HG02852 (cell line): ENCODE results near the gene MAN1A2.

ENCODE experiments used
- ATAC-seq: cut with Tn5 transposase; IDR thresholded peaks from one replicate; pipeline ENCODE4 v1.9.1; 2021; ENCODE audit warnings: mild to moderate bottlenecking, moderate library complexity; ENCODE audit not compliant: unreplicated experiment

MAN1A2 gene

DNA sequence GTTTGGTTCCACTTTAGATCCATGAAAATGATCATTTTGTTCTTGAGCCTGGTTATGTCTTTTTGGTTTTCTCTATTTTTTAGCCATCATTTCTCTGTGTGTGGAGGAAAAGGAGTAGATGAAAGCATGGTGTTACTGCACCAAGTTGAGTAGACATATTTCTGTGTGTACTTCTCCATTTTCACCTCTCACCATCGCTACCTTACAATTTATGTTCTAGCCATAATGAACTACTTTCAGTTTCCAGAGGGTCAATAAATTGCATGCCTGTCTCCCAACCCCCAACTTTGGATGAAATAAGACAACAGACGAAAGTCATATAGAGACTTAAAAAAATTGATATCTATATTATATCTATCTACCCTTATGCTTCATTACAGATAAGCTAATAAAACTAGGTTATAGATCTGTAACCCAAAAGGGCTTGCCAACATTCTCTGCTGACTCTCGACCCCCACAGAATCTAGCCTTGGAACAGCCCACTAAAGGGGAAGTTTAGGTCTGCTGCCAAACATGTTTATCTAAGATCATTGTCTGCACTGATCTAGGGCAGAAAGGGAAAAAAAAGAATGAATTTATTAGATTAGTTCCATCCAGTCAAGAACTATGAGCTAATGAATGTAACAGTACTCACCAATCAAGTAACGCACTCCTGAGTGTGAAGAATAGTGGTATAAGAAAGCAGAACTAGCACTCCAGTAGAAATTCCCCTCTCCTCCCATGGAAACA, 7.5 kb upstream of the MAN1A2 start:
- no peak for ATAC-seq

DNA sequence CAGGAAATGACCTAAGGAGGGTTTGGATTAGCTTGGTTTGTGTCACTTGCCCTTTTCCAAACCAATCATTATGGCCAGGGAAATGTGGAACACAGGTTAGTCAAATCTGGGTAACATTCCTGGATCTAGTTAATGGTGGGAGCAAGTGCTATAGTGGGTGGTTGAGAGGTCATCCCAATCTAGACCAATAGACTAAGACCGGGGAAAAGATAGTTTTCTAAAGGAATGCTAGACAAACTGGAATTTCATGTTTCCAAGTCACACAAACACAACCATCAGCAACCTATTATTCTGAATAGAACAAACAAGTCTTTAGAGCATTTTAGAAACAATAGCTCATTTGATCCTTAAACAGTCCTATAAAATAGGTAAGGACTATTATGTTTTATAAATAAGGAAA, 4.3 kb upstream of the MAN1A2 start:
- ATAC-seq: no peak

DNA sequence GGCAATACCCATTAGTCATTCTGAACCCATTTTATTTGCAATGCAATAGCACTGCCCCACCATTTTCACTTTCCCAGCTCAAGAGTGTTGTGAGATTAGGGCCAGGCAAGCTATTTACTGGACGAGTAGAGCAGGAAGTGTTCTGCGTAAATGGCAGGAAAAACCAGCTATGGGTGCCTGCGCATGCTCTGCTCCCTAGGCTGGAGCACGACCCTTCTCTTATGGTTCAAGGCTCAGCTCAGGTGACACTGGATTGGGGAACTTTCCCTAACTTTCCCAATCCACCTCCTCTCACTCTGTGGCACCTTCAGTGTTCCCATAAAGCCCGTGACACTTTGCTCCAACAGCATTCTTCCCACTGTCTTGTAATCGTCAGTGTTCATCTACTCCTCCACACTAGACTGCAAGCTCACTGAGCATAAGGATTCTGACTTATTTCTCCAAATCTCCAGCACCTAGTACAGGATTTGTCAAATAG, 3.6 kb upstream of the MAN1A2 start:
- no peak for ATAC-seq

DNA sequence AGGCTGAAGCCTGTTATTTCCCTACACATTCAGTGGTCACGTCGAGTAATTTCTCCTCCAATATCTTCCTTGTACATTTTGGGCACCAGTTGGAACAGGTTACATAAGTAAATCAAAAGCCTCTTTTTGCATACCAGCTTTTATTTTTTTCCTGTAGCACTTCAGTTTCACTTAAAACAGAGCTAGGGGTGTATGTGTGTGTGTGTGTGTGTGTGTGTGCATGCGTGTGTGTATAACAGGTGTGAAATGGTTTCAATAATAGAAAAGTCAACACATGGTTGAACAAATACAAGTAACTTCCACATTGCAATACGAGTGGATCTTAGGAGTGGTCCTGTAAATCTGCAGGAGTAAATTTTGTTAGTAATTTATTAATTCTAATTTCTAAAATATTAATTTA, 3.0 kb upstream of the MAN1A2 start:
- ATAC-seq: no peak

DNA sequence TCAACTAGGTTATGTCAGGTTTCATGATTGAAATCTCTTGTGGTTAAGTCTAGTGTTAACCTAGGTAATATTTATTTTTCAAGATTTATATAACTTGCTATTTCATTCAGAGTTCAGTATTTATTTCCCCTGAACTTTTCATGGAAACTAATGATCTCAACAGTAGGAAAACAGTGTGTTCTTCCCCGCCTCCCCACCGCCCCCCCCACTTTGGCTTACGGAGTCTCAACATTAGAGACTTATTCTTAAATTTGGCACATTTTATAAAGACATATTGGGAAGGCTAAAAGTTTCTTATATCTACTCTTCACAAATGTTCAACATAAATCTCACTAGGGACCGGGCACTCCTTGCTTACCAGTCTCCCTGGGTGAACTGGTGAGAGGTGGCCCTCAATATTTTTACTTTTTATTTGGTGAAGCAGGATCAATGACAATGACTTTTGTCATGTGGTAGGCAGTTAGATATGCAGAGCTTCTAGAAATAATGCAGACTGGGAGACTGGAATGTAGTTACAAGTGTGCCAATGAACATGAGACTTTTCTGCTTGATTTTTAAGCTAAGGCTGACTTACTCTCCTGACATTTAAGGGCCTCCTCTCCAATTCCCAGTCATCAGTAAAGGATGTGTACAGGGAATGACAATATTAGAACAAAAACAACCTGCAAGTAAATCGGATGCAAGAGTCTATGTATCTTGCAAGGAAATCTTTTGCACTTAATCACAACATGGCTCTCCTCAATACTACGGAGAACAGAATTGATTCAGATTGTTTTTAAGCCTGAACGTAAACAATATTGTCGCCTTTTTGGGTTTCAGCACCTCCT, 1.7 kb upstream of the MAN1A2 start:
- no peak for ATAC-seq

DNA sequence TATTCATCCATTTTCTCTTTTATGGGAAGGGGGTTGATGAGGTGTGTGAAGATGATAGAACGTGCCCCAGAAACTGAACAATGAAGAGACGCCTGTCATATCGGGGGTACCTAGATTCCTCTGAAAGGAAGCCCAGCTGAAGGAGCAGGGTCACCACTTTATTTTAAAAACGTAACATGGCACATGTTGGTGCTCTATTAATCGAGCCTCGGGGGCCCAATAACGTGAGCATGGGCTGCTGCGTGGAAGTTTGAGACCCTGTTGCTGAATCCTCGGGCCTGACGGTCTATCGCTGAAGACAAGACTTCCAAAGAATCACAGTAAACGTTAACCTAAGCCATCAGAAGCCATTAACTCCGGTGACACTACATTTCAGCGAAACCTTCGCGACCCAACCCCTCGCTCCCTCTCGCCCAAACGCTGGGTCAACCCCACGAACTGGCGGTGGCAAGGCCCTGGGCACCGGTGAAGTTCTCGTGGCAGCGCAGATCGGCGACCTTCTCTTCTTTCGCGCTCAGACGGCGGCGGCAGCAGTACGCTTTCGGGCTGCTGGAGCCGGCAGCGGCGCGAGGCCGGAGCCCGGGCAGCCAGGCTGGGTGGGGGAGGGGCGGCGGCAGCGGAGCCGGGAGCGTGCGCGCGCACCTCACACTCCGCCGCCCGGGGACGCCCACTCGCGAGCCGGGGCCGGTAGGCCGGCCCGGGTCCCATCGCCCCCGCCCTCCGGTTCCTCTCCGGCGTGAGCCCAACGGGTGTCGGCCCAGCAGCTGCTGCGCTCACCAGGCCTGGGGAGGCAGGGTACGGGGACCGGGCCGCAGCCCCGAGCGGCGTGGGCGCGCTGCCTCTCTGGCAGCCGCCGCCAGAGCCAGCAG, 838 bp upstream of the MAN1A2 start:
- ATAC-seq: peak; percentile 41

DNA sequence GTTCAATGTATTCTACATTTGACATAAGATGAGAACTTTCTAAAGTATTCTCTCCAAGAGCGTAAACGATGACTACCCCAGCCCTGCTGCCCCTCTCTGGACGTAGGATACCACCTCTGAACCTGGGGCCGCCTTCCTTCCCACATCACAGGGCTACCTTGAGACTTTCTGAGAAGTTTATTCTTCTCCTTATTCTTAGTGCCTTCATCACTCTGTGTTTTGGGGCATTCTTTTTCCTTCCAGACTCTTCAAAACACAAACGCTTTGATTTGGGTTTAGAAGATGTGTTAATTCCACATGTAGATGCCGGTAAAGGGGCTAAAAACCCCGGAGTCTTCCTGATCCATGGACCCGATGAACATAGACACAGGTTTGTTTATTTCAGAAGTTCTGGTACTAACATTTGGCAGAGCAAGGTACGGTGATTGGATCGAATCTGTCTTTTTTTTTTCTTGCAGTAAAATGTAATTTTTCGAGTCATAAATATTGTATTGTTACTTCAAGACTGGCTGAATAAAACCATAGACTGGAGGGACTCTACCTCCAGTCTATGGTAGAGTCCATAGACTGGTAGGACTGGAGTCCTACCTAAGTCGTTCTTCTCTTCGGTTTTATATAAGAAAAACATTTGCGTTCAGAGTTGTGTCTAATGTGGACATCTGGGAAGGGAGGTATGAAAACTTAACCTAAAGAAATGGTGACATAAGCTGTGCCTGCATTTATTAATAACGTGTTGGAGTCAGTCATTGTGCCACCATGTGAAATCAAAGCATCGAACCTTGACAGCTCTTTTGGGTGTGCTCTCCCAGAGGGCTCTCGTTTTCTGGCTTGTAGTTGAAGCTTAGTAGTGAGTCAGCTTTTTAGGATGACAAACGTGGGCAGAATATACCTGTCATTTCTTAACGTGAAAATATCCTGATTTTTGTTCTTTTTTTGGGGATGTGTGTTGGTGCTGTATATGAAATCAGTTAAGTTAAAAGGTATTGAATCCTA, 1.2 kb downstream of the MAN1A2 start:
- peak; percentile 18 for ATAC-seq

DNA sequence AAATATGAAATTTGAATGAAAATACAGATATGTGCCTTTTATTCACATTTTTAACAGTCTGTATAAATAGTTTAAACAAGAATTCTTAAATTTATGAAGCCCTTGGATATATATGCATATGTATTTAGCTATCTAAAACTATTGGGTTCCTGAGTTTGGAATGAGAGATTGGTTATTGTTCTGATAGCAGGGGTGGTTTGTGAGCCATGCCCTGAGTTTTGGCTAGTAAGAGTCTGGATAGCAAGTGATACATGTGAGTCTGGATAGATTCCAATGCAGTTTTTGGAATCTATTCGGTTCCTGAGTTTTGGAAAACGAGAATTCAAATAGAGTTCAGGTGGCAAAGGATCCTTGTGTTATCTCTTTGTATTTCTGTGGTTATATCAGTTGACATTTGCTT, 2.8 kb downstream of the MAN1A2 start:
- no peak for ATAC-seq

DNA sequence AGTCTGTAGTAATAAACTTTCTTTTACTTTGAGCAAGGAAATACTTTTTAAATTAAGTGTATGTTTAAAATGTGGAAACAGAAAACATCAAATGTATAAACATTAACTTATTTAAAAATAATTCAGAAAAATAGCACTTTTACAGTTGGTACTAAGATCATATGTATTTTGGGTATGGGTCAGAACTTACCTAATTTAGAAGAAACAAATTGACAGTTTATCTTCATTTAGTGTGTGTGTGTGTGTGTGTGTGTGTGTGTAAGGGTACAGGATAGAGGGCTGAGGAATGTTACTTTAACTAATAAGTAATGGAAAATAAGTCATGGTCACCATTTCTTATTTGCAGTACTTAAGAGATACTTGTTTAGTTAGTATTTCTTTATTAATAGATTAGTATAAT, 3.3 kb downstream of the MAN1A2 start:
- no peak for ATAC-seq

DNA sequence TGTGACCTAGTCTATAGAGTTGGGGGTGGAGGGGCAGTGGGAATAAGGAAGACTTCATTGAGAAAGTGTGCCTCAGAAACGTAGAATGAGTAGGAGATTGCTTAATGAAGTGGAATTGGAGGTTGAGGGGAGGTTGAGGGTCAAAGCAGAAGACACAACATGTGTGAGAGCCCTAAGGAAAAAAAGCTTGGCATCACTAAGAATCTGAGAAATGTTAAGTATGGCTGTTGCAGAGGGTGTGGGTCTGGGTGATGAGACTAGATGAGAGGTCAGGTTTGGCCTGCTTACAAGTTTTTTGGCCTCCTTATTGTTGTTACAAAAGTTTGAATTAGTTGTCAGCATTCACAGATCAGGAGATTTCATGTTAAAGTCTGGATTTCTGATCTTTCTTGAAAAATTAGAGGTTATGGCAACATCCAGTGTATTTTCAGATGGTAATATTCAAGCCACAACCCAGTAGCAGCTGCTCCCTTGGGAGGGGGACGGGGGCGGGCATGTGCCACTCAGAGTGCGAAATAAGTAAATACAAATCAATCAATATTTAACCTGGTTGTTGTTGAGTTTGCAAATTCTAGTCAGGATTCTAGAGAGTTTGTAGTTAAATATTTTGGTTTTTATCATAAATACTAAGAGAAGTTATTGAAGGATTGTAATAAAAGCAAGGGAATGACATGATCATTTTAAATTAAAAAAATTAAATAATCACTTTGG, 4.3 kb downstream of the MAN1A2 start:
- ATAC-seq: no peak

DNA sequence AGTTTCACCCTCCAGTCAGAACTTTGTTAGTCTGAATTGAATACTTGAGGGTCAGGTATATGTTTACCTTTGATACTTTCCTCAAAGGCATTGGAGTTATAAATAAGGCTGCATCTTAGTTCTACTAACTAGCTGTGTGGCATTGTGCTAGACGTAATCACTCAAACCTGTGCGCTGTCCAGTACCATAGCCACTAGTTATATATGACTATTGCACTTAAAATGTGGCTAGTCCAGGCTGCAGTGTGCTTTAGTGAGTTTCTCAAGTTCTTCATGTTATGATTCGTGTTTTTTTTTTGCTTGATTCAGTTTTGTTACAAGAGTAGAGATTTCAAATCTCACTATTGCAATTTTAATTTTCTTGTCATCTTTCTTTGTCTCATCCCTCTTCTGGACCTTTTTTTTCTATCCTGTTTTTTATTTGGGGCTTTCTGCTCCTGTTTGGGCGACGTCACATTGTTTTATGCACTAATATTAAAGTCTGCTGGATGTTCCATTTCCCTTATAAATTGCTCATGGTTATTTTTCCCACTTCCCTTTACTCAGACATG, 5.7 kb downstream of the MAN1A2 start:
- ATAC-seq: no peak

DNA sequence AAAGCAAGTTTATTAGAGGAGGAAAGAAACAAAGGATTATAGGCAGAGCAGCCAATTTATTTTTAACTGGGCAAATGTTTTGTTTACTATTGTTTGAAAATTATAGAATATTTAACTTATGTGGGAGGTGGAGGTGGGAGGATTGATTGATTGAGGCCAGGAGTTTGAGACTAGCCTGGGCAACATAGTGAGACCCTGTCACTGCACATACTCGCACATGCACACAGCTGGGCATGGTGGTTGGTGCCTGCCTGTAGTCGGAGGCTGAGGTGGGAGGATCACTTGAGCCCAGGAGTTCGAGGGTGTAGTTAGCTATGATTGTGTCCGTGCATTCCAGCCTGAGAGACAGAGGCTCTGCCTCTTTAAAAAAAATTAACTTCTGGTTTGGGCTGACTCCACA, 6.7 kb downstream of the MAN1A2 start:
- ATAC-seq: no peak

DNA sequence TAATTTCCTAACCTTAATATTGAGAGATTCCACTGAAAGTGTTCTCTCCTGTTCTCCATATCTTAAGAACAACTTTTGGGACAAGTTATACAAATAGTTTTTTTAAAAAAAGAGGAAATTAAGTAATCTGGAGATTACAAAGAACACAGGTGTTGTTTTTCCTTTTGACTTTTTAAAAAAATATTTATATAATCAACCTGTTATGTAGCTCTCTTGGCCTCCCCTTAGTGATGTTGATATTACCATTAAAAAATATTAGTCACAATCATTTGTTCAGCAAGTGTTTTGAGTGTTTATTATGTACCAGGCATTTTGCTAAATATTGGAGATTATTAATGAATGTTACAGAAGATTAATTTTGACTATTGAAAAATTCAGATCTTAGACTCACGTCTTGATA, 8.1 kb downstream of the MAN1A2 start:
- no peak for ATAC-seq

DNA sequence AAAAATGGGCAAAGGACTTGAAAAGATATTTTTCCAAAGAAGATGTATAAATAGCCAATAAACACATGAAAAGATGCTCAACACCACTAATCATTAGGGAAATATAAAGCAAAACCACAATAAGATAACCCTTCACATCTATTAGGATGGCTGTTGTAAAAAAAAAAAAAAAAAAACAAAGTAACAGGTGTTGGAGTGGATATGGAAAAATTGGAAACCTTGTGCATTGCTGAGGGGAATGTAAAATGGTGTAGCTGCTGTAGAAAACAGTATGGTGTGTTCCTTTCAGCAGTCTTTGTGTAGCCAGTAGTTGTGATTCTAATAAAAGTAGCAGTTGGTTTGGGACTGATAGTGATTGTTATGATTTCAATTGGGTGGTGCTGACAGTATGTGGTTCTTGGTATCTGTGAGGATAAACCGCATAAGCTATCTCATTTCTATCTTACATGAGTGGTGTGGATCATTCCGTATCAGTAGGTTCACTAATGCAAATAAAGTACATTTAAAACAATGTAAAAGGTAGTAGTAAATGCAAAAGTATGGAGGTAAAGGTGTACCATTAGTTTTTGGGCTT, 19.9 kb downstream of the MAN1A2 start:
- ATAC-seq: no peak

DNA sequence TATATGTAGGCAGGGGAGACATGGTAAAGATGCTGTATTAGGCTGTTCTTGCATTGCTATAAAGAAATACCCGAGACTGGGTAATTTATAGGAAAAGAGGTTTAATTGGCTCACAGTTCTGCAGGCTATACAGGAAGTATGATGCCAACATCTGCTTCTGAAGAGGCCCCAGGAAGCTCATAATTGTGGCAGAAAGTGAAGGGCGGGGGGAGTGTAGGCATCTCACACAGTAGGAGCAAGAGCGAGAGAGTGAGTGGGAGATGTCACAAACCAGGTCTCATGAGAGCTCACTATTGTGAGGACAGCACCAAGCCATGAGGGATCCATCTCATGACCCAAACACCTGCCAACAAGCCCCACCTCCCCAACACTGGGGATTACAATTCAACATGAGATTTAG, 21.1 kb downstream of the MAN1A2 start:
- ATAC-seq: no peak

DNA sequence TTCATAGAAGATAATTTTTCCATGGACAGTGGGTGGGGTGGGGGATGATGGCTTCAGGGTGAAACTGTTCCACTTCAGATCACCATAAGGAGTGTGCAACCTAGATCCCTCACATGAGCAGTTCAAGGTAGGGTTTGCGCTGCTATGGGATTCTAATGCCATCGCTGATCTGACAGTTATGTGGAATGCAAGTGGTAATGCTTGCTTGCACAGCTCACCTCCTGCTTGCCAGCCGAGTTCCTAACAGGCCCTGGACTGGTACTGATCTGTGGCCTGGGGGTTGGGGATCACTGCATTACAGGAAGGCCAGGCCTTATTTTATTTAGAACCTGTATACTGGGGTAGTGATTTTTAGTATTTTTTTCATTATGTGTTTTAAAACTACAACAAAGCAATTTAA, 22.0 kb downstream of the MAN1A2 start:
- no peak for ATAC-seq

DNA sequence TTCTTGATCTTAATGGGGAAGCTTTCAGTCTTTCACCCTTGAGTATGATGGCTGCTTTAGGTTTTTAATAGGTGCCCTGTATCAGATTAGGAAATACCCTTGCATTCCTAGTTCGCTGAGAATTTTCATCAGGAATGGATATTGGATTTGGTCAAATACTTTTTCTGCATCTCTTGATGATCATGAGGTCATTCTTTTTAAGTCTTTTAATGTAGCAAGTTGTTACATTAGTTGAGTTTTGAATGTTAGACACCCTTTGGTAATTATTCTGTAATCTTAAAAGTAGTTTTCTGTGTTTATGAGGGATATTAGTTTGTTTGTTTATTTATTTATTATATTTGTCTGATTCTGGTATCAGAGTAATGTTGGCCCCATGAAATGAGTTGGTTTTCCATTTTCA, 22.5 kb downstream of the MAN1A2 start:
- no peak for ATAC-seq

DNA sequence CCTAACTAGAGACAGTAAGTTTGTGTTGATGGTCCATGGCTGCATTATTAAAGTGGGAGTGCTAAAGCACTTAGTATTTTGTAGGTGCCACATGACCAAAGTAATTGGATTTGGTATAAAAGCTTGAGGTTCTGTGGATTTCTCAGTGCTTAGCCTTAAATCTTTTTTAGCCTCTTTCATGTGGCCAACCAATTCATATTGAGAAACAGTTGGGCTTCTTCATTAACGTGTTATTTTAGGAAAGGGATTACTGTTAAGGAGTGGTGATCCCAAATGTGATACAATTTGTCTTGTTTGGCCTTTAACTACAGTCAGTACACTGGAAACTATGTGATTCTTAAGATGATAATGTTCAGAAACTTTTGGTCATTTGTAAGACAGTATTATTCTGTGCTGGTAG, 25.5 kb downstream of the MAN1A2 start:
- no peak for ATAC-seq

DNA sequence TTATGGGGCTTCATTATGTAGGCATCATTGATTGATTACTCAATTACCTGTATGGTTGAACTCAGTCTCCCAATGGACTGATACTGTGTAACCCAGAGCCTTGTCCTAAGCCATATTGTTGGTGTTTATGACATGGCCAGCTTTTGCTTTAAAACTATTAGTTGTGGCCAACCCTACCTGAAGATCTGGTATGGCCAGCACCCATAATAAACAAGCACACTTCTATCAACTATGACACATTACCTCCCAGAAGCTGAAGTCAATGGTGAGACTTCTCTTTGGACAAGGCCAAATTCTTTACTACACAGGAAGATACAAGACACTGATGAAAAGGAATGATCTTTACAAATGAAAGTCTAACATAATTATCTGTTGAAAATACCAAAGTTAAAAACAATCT, 28.8 kb downstream of the MAN1A2 start:
- ATAC-seq: no peak
